HG03196 (cell line): ENCODE results near the gene RAB22A.

Experiments used
- ATAC-seq: cut with Tn5 transposase; IDR thresholded peaks from one replicate; pipeline ENCODE4 v1.9.1; 2021; ENCODE audit not compliant: unreplicated experiment

The RAB22A gene

DNA sequence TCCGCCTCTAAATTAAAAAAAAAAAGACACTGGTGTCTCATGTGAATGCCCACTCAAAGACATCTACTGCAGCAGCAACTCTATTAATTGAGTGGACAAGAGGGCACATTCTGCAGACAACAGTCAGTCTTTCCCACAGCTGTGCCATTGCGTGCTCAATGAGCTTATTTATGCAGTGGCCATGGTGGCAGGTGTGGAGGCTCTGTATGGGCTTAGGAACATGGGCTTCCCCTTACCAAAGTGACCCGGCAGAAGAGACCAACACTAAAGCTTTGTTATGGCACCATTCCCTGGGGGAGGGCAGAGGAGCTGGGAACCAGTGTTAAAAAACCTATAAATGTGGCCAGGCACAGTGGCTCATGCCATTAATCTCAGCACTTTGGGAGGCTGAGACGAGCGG is 75.3 kb downstream of the RAB22A start:
- ATAC-seq = no peak

GRCh38 chr20:58388028-58388601 is 78.6 kb downstream of the RAB22A start:
- ATAC-seq = no peak

DNA sequence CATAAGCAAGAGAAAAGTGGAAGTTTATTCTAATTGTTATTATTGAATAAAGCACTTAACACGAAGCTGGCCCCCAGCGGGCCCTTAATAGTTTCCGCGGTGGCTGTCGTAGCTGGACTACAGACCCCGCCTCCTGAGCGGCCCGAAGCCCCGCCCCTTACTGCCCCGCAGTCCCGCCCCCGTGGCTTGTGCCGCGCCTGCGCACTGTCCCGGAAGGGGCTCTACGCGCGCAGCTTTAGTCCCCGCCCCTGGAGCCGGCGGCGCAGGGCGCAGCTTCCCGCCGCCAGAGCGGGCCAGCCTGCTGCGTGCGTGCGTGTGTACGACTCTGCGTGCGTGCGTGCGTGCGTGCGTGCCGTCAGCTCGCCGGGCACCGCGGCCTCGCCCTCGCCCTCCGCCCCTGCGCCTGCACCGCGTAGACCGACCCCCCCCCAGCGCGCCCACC is 79.4 kb downstream of the RAB22A start, which contains the start of gene VAPB:
Gene VAPB, plus strand, starts transcription at position 348 of the 442 bp plus-strand sequence. CDS start 231 bp downstream, outside the sequence.
- ATAC-seq = peak; percentile 95

- peak; percentile 28 for ATAC-seq
Observed at GRCh38 chr20:58389324-58389967, 79.9 kb downstream of the RAB22A start.

DNA sequence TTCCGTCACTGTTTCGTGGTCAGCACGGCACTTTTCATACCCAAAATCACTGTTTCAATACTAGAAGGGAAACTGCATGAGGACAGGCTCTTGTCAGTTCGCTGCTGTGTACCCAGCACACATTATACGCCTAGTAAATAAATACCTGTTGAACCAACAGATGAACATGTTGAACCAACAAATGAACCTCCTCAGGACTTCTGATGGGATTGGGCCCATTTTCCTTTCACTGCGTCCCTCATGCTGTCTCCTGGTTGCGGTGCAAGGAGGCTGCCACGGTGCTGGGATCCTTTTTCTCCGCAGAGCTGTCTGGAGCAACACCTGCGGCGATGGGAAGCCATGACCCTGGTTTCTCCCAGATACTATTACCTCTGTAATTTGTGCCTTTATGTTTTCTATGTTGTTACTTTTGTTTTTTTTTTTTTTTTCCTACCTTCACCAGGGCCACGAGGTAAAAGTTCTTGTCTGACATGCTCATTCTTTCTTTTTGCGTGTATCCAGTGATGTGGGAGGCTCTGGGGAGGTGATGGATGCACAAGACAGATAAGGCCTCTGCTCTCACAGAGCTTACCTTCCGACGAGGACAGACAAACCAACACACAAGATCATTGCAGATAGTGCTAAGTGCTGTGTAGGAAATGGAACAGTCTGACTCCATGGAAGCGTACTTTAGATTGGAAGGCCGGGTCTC is 80.6 kb downstream of the RAB22A start:
- ATAC-seq = no peak

DNA sequence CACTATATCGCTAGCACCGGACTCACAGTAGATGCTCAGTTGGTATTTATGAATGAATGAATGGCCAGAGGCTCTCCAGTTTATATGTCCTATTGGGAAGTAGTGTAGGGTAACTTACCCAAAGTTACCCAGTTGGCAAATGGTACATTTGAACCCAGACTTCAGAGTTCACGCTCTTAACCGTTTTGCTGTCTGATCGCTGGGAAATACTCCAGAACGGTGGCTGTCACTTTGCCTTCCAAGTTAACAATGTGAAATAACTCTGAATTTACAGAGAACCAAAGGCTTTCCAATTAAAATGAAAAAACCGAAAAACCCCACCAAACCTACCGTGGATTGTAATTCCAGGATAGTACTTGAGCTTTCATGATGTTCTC is 81.1 kb downstream of the RAB22A start:
- no peak for ATAC-seq

DNA sequence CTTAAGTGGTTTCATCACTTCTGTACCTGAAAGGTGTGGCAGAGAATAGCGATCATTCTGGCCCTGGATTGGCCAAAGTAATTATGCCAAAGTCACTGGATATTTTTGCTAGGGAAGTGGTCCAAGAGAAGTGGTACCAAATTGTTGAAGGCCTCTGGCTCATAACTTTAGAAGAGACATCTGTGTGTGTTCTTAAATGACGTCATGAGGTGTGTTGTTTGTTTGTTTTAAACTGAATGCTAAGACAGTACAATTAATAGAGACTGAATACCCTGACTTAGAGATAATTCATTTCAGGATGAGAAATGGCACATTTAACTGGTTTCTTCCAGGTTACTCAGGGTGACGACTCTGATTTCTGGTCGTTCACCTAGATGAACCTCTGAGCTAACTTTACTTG is 82.8 kb downstream of the RAB22A start:
- ATAC-seq = no peak

DNA sequence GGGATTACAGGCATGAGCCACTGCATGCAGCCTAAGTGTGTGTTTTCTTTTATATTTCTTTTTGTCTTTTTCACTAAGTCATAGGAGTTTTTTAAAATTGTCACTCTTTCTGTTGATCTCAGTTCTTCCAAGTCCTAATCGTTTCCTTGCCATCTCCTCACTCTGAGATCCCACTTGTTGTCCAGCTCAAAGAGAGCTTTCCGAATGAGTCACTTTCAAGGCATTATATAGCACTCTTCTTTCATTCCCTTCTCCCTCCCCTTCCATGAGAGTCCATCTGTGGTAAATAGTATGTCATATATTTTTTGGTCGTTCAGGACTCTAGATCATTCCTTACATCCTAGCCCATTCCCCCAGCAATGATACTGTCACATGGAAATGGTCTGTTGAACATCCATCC is 83.8 kb downstream of the RAB22A start:
- ATAC-seq = no peak

- ATAC-seq = no peak
Observed at GRCh38 chr20:58394801-58395200, 85.3 kb downstream of the RAB22A start.

DNA sequence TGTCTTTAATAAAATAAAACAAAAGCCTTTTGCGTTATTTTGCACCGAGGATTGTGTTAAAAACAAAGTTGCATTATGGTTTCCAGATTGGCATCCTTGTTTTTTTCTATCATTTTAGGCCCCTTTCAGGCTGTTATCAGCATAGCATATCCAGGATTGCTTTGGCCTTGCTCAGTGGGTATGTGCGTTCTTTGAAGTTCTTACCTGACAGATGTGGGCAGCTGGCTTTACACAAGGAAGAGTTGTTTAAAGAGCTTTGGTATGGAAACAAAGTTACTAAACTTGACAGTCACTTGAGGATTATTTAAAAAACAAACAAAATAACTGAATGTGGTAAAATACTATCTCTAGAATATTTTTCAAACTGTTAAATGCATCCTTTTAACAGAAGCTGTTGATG is 86.1 kb downstream of the RAB22A start:
- no peak for ATAC-seq

GRCh38 chr20:58397429-58397828 is 87.9 kb downstream of the RAB22A start:
- ATAC-seq = no peak

GRCh38 chr20:58398254-58398653 is 88.7 kb downstream of the RAB22A start:
- ATAC-seq = no peak

DNA sequence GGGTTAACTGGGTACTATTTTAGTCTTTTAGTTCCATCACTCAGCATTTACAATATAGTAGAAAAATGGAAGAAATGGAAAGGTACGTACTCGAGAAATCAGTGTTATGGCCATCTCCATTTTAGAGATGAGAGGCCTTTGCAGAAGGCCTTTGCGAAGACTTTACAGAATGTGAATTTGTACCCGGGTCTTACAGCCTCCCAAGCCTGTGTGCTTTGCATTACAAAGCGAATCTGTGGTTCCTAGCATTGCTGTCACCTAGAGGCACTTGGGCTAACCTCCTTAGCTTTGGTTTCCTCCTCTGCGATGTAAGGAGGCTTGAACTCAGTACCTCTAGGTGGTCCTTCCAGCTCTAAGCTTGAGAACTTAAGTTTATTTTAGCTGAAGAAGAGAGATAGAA is 90.4 kb downstream of the RAB22A start:
- ATAC-seq = no peak

DNA sequence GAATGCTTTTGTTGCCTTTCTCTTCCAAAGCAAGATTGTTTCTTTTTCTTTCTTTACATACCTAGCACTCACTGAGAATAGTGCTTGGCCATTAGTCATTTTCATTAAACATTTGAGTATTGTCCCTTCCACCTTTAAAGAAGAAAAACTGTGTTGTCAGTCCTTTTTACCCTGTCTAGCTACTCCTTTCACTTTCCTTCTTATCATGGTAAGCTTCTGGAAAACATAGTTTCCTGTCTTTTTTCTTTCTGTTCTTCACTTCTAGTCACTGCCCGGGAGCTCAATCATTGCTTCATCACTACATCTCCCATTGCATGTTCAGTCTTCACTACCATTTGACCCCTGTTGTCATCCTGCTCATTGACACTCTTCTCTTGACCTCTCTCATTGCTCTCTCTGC is 91.6 kb downstream of the RAB22A start:
- ATAC-seq = no peak

DNA sequence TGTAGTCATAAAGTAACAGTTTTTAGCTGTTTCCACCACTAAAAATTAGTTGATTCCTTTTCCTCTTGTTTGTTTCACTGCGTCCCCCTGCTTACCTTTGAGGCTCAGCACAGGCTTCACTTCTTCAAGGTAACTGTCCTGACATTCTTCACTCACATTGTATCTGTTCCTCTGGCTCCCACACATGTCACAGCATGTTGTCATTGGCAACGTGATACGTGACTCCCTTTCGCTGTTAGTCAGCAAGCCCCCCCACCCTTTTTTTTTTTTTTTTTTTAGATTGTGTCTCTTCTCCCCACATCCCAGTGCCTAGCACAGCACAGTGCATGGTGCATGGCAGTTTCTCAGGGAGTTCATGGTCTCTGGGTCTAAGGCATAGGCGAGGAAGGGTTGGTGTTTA is 92.8 kb downstream of the RAB22A start:
- ATAC-seq = no peak

DNA sequence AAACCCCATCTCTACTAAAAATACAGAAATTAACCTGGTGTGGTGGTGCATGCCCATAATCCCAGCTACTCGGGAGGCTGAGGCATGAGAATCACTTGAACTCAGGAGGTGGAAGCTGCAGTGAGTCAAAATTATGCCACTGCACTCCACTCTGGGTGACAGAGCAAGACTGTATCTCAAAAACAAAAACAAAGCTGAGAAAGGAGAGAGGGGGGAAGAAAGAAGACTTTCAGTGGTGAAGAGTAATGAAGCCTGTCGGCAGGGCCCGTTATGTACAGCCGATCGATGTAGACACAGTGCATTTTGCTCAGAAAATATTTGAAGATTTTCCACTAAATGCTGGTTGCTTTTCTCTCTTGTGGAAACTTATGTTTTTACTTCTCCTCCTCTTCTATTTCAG is 93.3 kb downstream of the RAB22A start:
- no peak for ATAC-seq

DNA sequence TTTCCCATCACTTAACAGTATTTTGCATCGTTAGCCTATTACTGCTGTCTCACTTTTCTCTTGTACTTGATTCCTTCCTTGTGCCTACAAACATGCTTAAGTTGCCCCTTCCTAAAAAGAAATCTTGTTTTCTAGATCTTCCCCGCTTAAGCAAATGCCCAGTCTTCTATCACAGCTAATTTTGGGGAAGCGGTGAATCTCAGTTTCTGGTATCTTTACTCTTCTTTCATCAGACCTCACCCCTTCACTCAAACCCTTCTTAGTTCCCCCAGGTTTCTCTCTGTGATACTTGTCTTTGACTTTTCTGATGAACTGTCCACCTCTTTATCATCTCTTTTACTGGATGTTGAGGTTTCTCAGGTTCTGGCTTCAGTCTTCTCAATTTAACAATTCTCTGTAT is 93.8 kb downstream of the RAB22A start:
- no peak for ATAC-seq

GRCh38 chr20:58405504-58406291 is 96.2 kb downstream of the RAB22A start:
- ATAC-seq = no peak

DNA sequence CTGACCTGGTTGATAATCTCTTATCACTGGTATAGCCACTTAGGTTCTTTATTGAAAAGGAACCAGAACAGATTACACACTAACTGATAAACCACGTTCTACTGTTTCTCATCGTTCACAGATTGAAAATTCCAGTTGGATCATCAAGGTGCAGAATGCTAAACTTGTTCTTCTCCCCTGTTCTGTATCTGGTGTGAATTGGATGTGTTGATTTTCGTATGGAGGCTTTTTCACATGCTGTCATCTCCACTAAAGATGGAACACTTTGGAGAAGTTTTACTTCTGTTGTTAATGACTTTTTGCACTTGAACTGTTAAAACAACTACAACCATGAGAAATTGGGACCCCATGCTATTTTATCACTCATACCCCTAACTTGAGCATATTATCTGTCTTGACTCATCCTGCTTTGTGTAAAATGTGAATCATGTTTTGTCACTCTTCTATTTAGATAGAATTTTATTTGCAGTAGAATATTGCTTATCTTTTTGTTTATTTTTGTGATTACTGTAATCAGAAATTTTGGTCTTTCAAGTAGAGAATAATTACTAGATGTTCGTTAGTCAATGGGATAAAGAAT is 97.0 kb downstream of the RAB22A start:
- ATAC-seq = no peak

DNA sequence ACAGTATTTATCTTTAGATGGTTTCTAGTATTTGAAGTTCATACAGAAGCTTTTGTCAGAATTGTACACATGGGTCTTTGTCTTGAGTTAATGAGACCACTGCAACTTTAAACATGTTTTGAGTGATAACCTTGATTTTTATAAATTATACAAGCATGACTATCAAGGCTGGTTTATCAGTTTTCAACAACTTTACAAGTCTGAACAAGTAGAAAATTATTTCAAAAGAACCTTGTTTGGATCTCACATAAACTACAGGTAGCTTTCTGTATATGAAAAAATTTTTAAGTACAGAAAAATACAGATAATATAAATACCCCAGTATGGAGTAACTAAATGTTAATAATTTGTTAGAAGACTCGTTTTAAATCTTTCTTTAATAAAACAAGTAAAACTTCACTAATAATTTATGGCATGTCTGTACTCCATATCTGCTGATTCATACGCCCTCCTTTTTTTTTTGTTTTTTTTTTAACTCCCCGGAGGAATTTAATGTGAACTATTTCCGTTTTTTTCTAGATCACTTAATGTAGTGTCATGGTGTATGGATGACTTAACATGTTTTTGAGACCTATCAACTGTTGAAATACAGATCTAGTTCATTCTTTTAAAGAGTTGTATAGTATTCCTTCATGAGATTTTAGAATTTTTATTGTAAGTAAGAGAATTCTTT is 97.8 kb downstream of the RAB22A start:
- ATAC-seq = no peak
